HEK293 (cell line): ENCODE data around the gene TMEFF1.

Experiments
- CTCF ChIA-PET: fragments of 350-600 bp; formaldehyde crosslinking; extraction: SDS; loops from one replicate; lab custom pipeline; 2021; ENCODE audit warnings: antibody characterized with exemption; lab: Yijun Ruan, JAX
- POLR2A ChIA-PET: fragments of 300-600 bp; formaldehyde crosslinking; extraction: SDS; loops from one replicate; lab custom pipeline; 2020; ENCODE audit warnings: antibody characterized with exemption, inconsistent platforms; lab: Yijun Ruan, JAX
- H3K27ac ChIP-seq: fragments of 200-500 bp; sonication (Bioruptor generic); 2 replicates; pipeline ENCODE4 v1.5.1; 2014; ENCODE audit warnings: low read depth, low read length, control low read depth, inconsistent platforms; ENCODE audit errors: extremely low read depth
- H3K36me3 ChIP-seq, 2 experiments: fragments of 200-500 bp in 1 of 2; sonication (Bioruptor generic) in 1 of 2; 1 replicate in 1 of 2; 2 replicates in 1 of 2; pipeline ENCODE4 v1.5.1; 2014 to 2017; ENCODE audit warnings: inconsistent platforms in 2 of 2, low read length in 2 of 2; ENCODE audit not compliant: control insufficient read depth in 2 of 2, insufficient read depth in 1 of 2
- H3K4me1 ChIP-seq: fragments of 200-500 bp; sonication (Bioruptor generic); 2 replicates; pipeline ENCODE4 v1.5.1; 2014; ENCODE audit warnings: mild to moderate bottlenecking, low read length, inconsistent platforms; ENCODE audit not compliant: control insufficient read depth, insufficient read depth
- H3K4me3 ChIP-seq: 2 replicates; pipeline ENCODE4 v1.5.1; 2011; ENCODE audit warnings: low read depth, mild to moderate bottlenecking, control low read depth, low read length, moderate library complexity
- H3K9me3 ChIP-seq: fragments of 200-500 bp; sonication (Bioruptor generic); 2 replicates; pipeline ENCODE4 v1.5.1; 2014; ENCODE audit warnings: low read depth, low read length, inconsistent platforms; ENCODE audit not compliant: control insufficient read depth, insufficient read depth
- HOXC10 ChIP-seq: sonication (generic); formaldehyde crosslinking; IDR thresholded peaks from 2 replicates; pipeline ENCODE4 v1.8.1; 2023; ENCODE audit warnings: mild to moderate bottlenecking, missing genetic modification reagents
- KLF10 ChIP-seq: fragments of 450-650 bp; IDR thresholded peaks from 2 replicates; pipeline ENCODE4 v1.5.1; 2018; ENCODE audit warnings: missing biosample characterization, mild to moderate bottlenecking, missing genetic modification characterization
- ZBTB44 ChIP-seq: fragments of 450-650 bp; IDR thresholded peaks from 2 replicates; pipeline ENCODE4 v1.5.1; 2018; ENCODE audit warnings: missing biosample characterization, mild to moderate bottlenecking, missing genetic modification characterization
- ZNF132 ChIP-seq: fragments of 450-650 bp; formaldehyde crosslinking; IDR thresholded peaks from 2 replicates; pipeline ENCODE4 v1.5.1; 2017; ENCODE audit warnings: missing biosample characterization, missing genetic modification characterization, borderline replicate concordance
- ZNF266 ChIP-seq: fragments of 450-650 bp; formaldehyde crosslinking; IDR thresholded peaks from 2 replicates; pipeline ENCODE4 v1.5.1; 2016; ENCODE audit warnings: missing biosample characterization, missing genetic modification characterization, low read depth
- ZNF416 ChIP-seq: fragments of 450-650 bp; formaldehyde crosslinking; IDR thresholded peaks from 2 replicates; pipeline ENCODE4 v1.5.1; 2016; ENCODE audit warnings: missing biosample characterization, missing genetic modification characterization
- ZNF510 ChIP-seq: fragments of 450-650 bp; formaldehyde crosslinking; IDR thresholded peaks from 2 replicates; pipeline ENCODE4 v1.5.1; 2018; ENCODE audit warnings: mild to moderate bottlenecking, missing genetic modification characterization, missing biosample characterization; ENCODE audit not compliant: insufficient replicate concordance
- ZNF521 ChIP-seq: fragments of 450-650 bp; formaldehyde crosslinking; IDR thresholded peaks from 2 replicates; pipeline ENCODE4 v1.5.1; 2017; ENCODE audit warnings: missing biosample characterization, mild to moderate bottlenecking, missing genetic modification characterization
- ZNF571 ChIP-seq: fragments of 450-650 bp; formaldehyde crosslinking; IDR thresholded peaks from 2 replicates; pipeline ENCODE4 v1.5.0; 2017; ENCODE audit warnings: missing biosample characterization, missing genetic modification characterization
- ZNF677 ChIP-seq: fragments of 450-650 bp; IDR thresholded peaks from 2 replicates; pipeline ENCODE4 v1.5.0; 2018; ENCODE audit warnings: missing biosample characterization, mild to moderate bottlenecking, missing genetic modification characterization, moderate library complexity
- ZNF785 ChIP-seq: fragments of 450-650 bp; formaldehyde crosslinking; IDR thresholded peaks from 2 replicates; pipeline ENCODE4 v1.5.1; 2016; ENCODE audit warnings: missing biosample characterization, missing genetic modification characterization
- ZNF791 ChIP-seq: fragments of 450-650 bp; formaldehyde crosslinking; IDR thresholded peaks from 2 replicates; pipeline ENCODE4 v1.5.1; 2016; ENCODE audit warnings: missing biosample characterization, missing genetic modification characterization
- ZNF792 ChIP-seq: fragments of 450-650 bp; formaldehyde crosslinking; IDR thresholded peaks from 2 replicates; pipeline ENCODE4 v1.5.1; 2016; ENCODE audit warnings: missing biosample characterization, missing genetic modification characterization
- ZSCAN23 ChIP-seq: fragments of 450-650 bp; formaldehyde crosslinking; IDR thresholded peaks from 2 replicates; pipeline ENCODE4 v1.5.1; 2016; ENCODE audit warnings: missing biosample characterization, missing genetic modification characterization
- TF ChIP-seq, protein P1 (sequence below): fragments of 450-650 bp; formaldehyde crosslinking; IDR thresholded peaks from 2 replicates; pipeline ENCODE4 v1.5.1; 2016; ENCODE audit warnings: missing biosample characterization, missing genetic modification characterization, low read depth

The TMEFF1 gene

GRCh38 chr9:100555471-100555870, 82.5 kb downstream of the TMEFF1 start (continued):
- TF ChIP-seq ZNF510 (tag by site-specific recombination) (no peak), KLF10 (no peak)
- TF ChIP-seq, all 188 proteins: peak for 0

- Histone ChIP-seq H3K4me1 (peaks cover 2% of the 10 kb centered on the region; the same call in 1 of the 2 replicates), H3K9me3 (no peaks in the 10 kb centered on the region), H3K27ac (no peak overlapping the region), H3K36me3 (peaks cover 0 to 15% of the 10 kb centered on the region in 2 experiments; a peak in 1 of 3 replicates), H3K4me3 (no peak overlapping the region)
- no peak for TF ChIP-seq ZSCAN23 (tag by site-specific recombination)
- TF ChIP-seq ZNF416 (tag by site-specific recombination): no peak
- no peak for TF ChIP-seq ZNF677
- TF ChIP-seq ZNF571: no peak
- TF ChIP-seq, protein P1, sequence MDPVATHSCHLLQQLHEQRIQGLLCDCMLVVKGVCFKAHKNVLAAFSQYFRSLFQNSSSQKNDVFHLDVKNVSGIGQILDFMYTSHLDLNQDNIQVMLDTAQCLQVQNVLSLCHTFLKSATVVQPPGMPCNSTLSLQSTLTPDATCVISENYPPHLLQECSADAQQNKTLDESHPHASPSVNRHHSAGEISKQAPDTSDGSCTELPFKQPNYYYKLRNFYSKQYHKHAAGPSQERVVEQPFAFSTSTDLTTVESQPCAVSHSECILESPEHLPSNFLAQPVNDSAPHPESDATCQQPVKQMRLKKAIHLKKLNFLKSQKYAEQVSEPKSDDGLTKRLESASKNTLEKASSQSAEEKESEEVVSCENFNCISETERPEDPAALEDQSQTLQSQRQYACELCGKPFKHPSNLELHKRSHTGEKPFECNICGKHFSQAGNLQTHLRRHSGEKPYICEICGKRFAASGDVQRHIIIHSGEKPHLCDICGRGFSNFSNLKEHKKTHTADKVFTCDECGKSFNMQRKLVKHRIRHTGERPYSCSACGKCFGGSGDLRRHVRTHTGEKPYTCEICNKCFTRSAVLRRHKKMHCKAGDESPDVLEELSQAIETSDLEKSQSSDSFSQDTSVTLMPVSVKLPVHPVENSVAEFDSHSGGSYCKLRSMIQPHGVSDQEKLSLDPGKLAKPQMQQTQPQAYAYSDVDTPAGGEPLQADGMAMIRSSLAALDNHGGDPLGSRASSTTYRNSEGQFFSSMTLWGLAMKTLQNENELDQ (tag by site-specific recombination): no peak
- TF ChIP-seq HOXC10: no peak
- TF ChIP-seq ZNF785 (tag by site-specific recombination): no peak
- TF ChIP-seq ZNF266 (tag by site-specific recombination): no peak
- no peak for TF ChIP-seq ZNF521
- TF ChIP-seq ZNF792 (tag by site-specific recombination): no peak
- TF ChIP-seq ZBTB44 (tag by site-specific recombination): no peak
- no peak for TF ChIP-seq ZNF791 (tag by site-specific recombination)
- ChIA-PET CTCF (interaction anchor here (0.6 to 1.4 kb wide), 3 partner anchors 14 to 1699 kb away, joined by 3 to 7 read pairs (median 3); no protein-coding TSS in a partner anchor), POLR2A (no interaction called here)
These were observed 84.1 kb downstream of the TMEFF1 start for GRCh38 chr9:100557053-100557452.

- TF ChIP-seq ZNF132 (tag by site-specific recombination) (no peak), ZNF416 (tag by site-specific recombination) (no peak)
- TF ChIP-seq, protein P1 (tag by site-specific recombination): no peak
- ChIA-PET CTCF (interaction anchor here (1.2 kb wide), 1 partner anchor 12 kb away, joined by 3 read pairs; no protein-coding TSS in a partner anchor), POLR2A (no interaction called here)
- Histone ChIP-seq H3K9me3 (no peaks in the 10 kb centered on the region), H3K27ac (no peak overlapping the region), H3K4me3 (no peak overlapping the region), H3K36me3 (peaks cover 0 to 15% of the 10 kb centered on the region in 2 experiments; a peak in 1 of 3 replicates), H3K4me1 (peaks cover 2% of the 10 kb centered on the region; the same call in 1 of the 2 replicates)
These were observed 88.3 kb downstream of the TMEFF1 start for GRCh38 chr9:100561256-100561655.
